Spleen (tissue), 7 donors: Measurements from ENCODE around the gene ABCC5.

Experiments
- CTCF ChIP-seq, 11 experiments: fragments of 200-600 bp in 7 of 11; fragments of 450-650 bp in 4 of 11; sonication (generic) in 4 of 11; IDR thresholded peaks in 8 of 11; conservative IDR thresholded peaks in 3 of 11; 1 replicate in 7 of 11; 2 replicates in 4 of 11; pipeline versions ENCODE4 v1.4.0 to v1.8.0; 2016 to 2021; ENCODE audit warnings: antibody characterized with exemption in 11 of 11, inconsistent platforms in 4 of 11, mild to moderate bottlenecking in 1 of 11
- POLR2A ChIP-seq, 3 donors: fragments of 450-650 bp; IDR thresholded peaks; one replicate each; pipeline ENCODE4 v1.5.1; 2017; ENCODE audit warnings: antibody characterized with exemption in 3 of 3, mild to moderate bottlenecking in 1 of 3
- POLR2AphosphoS5 ChIP-seq, 3 donors: sonication (generic); formaldehyde crosslinking; IDR thresholded peaks; one replicate each; pipeline ENCODE4 v1.5.1; 2017; ENCODE audit warnings: antibody characterized with exemption in 3 of 3
- donor health status: DM: no; HTN: no; CAD: no; lungs with moderate emphysema.
- donor health status: DM: no; HTN: no; CAD: no.
- donor health status: DM: no; HTN: no; CAD: no.

GRCh38 chr3:183892610-183893214 is 125.0 kb downstream of the ABCC5 start:
- TF ChIP-seq POLR2AphosphoS5 (IDR thresholded peaks at IDR 0.05) (no peak), CTCF (IDR thresholded peaks at IDR 0.05 in 8 of 11, conservative IDR thresholded peaks at IDR 0.05 in 3 of 11) (no peak), POLR2A (IDR thresholded peaks at IDR 0.05) (no peak)
